ENCODE data around the gene POLN. TPM values are rescaled to one million over a fixed set of nuclear protein-coding genes. Genes with fewer than 3 reads are reported as not detected.

POLN gene
- total and polyA plus RNA-seq, 8 donors: 0.29 to 5.1 (median 1.4) TPM; not detected in 2

DNA sequence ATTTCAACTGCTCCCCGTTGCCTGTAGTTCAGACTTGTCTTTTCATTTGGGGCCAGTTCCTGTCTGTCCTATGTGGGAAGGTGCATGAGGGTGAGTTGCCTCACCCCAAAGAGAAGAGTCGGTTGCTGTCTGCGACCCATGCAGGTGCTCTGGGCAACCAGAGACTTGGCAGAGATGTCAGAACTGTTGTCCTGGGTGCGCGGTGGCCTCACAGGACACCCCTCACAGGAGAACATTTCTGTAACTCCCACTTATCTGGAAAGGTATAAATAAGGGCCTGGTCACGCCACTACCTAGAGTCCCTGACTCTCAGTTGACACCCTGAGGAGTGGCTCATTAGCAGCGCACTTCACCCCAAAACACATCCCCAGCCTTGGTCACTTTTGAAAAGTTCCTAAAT is 192.5 kb downstream of the POLN start:
- no peak for TF ChIP-seq POLR2AphosphoS5 (IDR thresholded peaks at IDR 0.05)
- TF ChIP-seq EP300 (IDR thresholded peaks at IDR 0.05): no peak
- no peak for TF ChIP-seq POLR2A (IDR thresholded peaks at IDR 0.05)
- no peak for TF ChIP-seq CTCF (IDR thresholded peaks at IDR 0.05)
- 88 to 96% (median 92%) methylated on average over 7 of the region's 7 CpGs for WGBS, 5 donors
- intact Hi-C loops (cut with DNase I; ENCODE audit: low total_unique reads): no loop called here
- Histone ChIP-seq H3K4me3 (no peak overlapping the region), H3K27me3 (peaks cover 0 to 76% (median 17%) of the 10 kb centered on the region in 3 donors), H3K9me3 (peaks cover 0 to 5% (median 0%) of the 10 kb centered on the region in 4 donors), H3K27ac (no peak overlapping the region), H3K36me3 (no peaks in the 10 kb centered on the region), H3K4me1 (peaks cover 0 to 7% (median 3%) of the 10 kb centered on the region in 4 donors)
- DNase-seq: no peak

DNA sequence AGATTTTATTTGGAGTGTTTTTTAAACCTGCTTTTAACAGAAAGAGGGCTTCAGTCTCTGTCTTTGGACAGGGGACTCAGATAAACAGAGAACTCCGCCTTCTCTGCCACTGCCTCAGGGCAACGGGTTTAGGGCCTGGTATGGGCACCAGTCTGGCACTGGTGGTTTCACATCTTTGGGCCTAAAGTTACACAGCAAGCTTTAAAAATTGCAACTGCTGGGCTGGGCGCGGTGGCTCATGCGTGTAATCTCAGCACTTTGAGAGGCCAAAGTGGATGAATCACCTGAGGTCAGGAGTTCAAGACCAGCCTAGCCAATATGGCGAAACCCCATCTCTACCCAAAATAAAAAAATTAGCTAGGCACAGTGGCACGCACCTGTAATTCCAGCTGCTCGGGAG is 193.1 kb downstream of the POLN start:
- H3K27me3 ChIP-seq: peaks cover 0 to 74% (median 17%) of the 10 kb centered on the region in 3 donors
- no peak overlapping the region for H3K4me3 ChIP-seq
- H3K27ac ChIP-seq: no peak overlapping the region
- DNase-seq: peak in 1 of 2 donors; percentile 17
- TF ChIP-seq CTCF (IDR thresholded peaks at IDR 0.05) (no peak), EP300 (IDR thresholded peaks at IDR 0.05) (no peak), POLR2A (IDR thresholded peaks at IDR 0.05) (no peak), POLR2AphosphoS5 (IDR thresholded peaks at IDR 0.05) (no peak)
- 82 to 91% (median 89%) methylated on average over 8 of the region's 8 CpGs for WGBS, 5 donors
- peaks cover 0 to 7% (median 3%) of the 10 kb centered on the region in 4 donors for H3K4me1 ChIP-seq
- no peaks in the 10 kb centered on the region for H3K36me3 ChIP-seq
- H3K9me3 ChIP-seq: peaks cover 0 to 5% (median 0%) of the 10 kb centered on the region in 4 donors
- intact Hi-C loops (cut with DNase I; ENCODE audit: low total_unique reads): no loop called here

DNA sequence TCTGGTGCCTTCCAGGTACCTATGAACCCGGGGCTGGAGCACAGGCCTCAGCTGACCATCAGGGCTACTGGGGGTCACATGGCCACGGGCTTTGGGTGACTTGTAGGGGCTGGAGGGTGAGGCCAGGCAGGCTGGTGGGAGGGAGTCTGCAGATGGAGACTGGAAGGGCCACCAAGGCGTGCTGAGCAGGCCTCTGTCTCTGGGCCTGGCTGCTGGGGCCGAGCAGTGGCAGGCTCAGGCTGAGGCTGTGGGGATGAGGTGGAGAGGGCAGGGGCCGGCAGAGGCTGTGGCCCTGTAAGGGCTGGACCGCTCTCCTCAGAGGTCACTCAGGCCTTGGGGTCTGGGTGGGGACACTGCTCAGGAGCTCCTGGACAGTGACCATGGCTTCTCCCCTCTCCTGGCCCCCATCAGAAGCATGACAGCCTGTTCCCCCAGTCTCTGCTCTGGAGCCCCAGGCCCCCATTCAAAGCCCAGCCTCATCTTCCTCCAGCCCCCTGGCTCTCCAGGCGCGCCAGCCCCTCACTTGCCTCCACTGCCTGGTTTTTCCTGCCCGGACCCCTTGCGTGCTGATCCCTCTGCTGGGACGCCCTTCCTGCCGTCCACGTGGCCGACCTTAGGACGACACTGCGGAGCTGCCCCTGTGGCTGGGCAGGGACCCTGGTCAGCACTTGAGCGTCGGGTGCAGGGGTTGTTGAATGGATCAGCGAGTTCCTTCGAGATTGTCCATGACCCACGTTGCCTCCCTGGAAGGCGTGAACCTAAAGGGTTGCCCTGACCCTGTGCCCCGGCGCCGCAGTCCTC is 193.9 kb downstream of the POLN start:
- H3K9me3 ChIP-seq: peaks cover 0 to 5% (median 0%) of the 10 kb centered on the region in 4 donors
- H3K4me3 ChIP-seq: no peak overlapping the region
- intact Hi-C loops (cut with DNase I; ENCODE audit: low total_unique reads): no loop called here
- peak in 1 of 2 donors; percentile 16 for DNase-seq
- TF ChIP-seq EP300 (IDR thresholded peaks at IDR 0.05) (no peak), POLR2A (IDR thresholded peaks at IDR 0.05) (no peak), CTCF (IDR thresholded peaks at IDR 0.05) (no peak), POLR2AphosphoS5 (IDR thresholded peaks at IDR 0.05) (no peak)
- peaks cover 0 to 74% (median 17%) of the 10 kb centered on the region in 3 donors for H3K27me3 ChIP-seq
- H3K27ac ChIP-seq: no peak overlapping the region
- peaks cover 0 to 7% (median 4%) of the 10 kb centered on the region in 4 donors for H3K4me1 ChIP-seq
- H3K36me3 ChIP-seq: no peaks in the 10 kb centered on the region
- WGBS, 5 donors: 85 to 93% (median 91%) methylated on average over 18 to 25 of the region's 25 CpGs

DNA sequence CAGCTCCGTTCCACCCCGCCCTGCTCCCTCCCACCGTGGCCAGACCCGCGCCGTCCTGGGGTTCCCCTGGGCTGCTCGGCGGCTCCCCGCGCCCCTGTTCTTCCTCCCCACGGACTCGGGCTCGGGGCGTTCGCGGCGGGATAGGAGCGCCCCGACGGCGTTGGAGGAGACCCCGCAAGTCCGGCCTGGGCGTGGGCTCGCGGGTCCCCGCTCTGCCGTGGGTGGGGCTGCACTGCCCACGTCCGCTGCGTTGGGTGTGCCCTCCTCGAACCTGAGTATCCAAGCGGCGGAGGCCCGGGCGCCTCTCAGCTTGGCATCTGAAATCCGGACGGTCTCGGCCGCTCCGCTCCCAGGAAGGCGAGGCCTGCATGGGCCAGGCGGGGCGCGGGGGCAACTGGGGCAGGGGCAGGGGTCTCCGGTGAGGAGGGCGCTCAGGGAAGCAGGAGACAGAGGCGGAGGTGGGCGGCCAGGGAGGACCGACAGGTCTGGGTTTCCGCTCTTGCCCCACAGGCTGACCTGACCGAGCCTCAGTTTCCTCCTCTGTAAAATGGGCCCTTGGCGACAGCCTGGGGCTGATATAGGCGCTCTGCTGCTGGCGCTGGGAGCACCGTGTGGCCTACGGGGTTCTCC is 194.8 kb downstream of the POLN start:
- no peak for DNase-seq
- TF ChIP-seq CTCF (IDR thresholded peaks at IDR 0.05) (no peak), EP300 (IDR thresholded peaks at IDR 0.05) (no peak)
- no peak overlapping the region for H3K4me3 ChIP-seq
- H3K4me1 ChIP-seq: peaks cover 7 to 16% (median 11%) of the 10 kb centered on the region in 4 donors
- no peaks in the 10 kb centered on the region for H3K36me3 ChIP-seq
- H3K27me3 ChIP-seq: peaks cover 0 to 74% (median 25%) of the 10 kb centered on the region in 3 donors
- intact Hi-C loops (cut with DNase I; ENCODE audit: low total_unique reads): no loop called here
- H3K27ac ChIP-seq: no peak overlapping the region
- H3K9me3 ChIP-seq: peaks cover 0 to 5% (median 0%) of the 10 kb centered on the region in 4 donors
- WGBS, 5 donors: 30 to 97% (median 31%) methylated on average over 8 to 57 of the region's 57 CpGs

Measured in stomach (tissue), 9 donors.